Measurements from ENCODE around the gene PTGIR. TPM values are rescaled to one million over a fixed set of nuclear protein-coding genes. Genes with fewer than 3 reads are reported as not detected.

The PTGIR gene
- total RNA-seq, 1 donor from 2014 or later: not detected

DNA sequence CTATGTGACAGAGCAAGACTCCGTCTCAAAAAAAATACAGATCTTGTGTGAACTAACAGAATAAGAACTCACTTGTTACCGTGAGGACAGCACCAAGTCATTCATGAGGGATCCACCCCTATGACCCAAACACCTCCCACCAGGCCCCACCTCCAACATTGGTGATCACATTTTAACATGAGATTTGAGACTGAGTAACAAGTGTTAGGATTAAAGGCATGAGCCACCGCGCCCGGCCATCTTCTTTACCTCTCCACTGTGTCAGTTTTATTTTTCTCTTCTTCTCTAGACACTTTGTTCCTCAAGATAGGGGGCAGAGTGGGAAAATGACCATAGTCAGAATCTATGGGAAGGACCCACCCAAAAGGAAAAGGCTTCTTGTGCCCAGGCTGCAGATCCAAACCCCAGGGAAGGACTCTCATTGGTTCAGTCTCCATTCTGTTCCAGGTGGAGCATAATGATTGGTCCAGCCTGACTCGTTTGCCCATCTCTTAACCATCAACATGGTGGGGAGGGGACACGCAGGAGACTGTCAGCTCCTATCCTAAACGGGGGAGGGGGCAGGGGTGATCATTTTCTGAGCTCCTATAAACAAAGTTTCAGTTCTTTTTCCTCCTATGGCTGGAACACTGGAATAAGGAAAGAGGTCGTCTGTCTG is 25.0 kb downstream of the PTGIR start:
- DNase-seq: no peak

DNA sequence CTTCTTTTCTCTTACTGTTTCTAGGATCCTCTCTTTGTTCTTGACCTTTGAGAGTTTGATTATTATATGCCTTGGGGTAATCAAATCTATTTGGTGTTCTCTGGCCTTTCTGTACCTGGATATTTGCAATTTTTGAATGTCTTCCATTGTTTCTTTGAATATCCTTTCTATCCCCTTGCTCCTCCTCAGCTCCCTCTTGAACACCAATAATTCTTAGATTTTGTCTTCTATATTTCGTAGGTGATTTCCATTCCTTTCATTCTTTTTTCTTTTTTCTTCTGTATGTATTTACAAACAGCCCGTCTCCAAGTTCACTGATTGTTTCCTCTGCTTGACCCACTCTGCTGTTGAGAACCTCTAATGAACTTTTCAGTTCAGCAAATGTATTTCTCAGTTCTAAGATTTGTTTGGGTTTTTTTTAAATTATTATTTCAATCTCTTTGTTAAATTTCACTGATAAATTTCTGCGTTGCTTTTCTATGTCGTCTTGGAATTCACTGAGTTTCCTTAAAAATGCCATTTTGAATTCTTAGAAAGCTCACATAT is 26.4 kb downstream of the PTGIR start:
- DNase-seq: no peak

DNA sequence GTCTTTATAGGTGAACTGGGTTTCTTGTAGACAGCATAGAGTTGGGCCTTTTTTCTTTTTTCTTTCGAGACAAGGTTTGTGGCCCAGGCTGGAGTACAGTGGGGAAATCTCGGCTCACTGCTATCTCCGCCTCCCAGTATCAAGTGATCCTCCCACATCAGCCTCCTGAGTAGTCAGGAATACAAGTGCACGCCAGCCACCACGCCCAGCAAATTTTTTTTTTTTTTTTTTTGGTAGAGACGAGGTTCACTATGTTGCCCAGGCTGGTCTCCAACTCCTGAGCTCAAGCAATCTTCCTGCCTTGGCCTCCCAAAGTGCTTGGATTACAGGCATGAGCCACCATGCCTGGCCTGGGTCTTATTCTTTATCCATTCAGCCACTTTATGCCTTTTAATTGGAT is 28.9 kb downstream of the PTGIR start:
- DNase-seq: no peak

DNA sequence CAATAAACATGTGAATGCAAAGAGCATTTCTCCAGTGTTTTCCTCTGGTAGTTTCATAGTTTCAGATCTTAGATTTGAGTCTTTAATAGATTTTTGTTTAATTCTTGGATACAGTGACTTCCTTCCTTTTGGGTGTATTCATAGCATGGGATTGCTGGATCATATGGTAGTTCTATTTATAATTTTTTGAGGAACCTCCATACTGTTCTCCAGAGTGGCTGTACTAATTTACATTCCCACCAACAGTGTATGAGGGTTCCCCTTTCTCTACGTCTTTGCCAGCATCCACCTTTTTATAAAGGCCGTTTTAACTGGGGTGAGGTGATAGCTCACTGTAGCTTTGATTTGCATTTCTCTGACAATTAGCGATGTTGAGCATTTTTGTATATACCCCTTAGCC is 33.0 kb downstream of the PTGIR start:
- DNase-seq: no peak

DNA sequence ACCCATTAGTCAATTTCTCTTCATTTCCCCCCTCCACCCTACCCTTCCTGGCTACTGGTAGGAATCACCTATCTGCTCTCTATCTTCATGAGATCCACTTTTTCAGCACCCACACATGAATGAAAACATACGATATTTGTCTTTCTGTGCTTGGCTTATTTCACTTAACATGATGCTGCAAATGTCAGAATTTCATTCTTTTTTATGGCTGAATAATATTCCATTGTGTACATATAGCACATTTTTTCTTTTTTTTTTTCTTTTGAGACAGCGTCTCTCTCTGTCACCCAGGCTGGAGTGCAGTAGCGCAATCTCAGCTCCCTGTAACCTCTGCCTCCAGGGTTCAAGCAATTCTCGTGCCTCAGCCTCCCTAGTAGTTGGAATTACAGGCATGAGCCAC is 33.6 kb downstream of the PTGIR start:
- no peak for DNase-seq

DNA sequence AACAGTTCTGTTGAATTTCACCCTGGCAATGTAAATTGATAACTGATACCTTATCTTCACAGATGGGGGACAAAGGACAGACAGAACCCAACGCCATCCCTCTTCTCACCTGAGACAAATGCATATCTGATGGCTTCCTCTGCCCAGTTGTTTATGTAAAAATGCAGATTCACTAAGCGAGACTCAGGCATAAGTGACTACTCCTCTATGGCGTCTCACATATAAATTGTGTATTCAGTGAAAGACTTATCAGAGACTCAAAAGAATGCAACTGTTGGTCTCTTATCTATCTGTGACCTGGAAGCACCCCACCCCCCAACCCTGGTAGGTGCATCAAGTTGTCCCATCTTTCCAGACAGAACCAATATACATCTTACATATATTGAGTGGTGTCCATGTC is 37.0 kb downstream of the PTGIR start:
- no peak for DNase-seq

DNA sequence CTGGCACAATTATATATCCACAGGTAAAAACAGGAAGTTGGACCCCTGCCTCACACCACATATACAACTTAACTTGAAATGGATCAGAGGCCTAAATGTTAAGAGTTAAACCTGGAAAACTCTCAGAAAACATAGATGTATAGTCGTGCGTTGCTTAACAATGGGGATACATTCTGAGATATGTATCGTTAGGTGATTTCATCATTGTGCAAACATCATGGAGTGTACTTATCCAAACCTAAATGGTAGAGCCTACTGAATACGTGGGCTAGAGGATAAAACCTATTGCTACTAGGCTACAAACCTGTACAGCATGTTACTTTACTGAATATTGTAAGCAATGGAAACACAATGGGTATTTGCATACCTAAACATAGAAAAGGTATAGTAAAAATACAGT is 38.6 kb downstream of the PTGIR start:
- DNase-seq: no peak

DNA sequence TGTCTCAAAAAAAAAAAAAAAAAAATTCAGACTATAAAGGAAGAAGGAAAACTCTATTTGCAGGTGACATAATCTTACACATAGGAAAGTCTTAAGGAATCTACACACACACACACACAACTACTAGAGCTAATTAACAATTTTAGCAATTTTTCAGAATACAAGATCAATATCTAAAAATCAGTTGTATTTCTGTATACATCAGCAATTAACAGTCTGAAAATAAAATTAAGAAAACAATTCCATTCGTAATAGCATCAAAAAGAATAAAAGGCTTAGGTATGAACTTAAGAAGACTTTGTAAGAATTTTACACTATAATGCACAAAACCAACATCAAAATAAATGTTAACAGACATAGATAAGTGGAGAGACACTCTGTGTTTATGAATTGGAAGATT is 39.4 kb downstream of the PTGIR start:
- no peak for DNase-seq

DNA sequence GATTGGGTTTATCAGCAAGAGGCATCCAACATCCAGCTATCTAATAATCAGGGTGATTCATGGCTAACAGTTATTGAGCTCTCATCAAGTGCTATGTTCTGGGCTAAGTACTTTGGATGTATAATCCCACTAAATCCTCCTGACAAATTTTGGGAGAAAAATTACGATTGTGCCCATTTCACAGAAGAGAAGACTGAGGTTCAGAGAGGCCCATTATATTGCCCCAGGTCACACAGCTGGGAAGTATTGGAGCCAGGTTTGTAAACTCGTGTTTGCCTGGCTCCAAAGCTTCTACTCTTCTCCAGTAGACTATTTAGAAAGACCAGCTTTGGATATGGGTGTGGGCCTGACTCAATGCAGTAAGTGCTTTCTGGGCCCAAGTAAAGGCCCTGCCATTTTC is 44.6 kb downstream of the PTGIR start:
- DNase-seq: no peak

DNA sequence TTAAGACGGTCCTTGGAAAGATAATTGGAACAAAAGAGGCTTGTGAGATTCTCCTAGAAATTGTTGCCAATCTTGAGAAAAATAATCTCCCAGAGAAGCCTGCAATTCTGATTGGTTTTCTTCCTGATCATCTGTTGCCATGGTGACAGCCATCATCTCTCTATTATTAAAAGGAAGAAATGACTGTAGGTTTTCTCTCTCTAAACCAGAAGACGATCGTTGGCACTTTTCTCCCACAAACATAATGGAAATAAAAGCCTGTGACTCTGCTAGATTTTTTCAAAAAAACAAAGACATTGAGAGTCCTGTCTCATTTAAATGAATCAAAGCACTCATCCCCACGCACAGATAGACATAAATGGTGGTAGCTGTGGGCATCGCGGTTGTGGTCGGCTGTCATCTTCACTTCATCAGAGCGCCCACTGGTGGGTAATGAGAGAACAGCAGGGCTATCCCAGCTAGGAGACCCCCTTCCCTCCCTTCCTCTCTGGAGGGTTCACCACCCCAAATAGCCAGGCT is 45.5 kb downstream of the PTGIR start:
- no peak for DNase-seq

DNA sequence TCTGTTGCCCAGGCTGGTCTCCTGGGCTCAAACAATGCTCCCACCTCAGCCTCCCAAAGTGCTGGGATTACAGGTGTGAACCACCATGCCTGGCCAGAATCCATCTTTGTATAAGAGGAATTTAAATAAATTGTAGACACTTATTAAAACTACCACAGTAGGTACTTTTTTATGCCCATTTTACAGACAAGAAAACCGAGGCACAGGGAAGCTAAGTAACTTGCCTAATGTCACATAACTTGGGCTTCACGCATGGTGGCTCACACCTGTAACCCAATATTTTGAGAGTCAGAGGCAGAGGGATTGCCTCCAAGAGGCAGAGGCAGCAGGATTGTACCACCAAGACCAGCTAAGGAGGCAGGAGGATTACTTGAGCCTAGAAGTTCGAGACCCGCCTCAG is 46.4 kb downstream of the PTGIR start:
- DNase-seq: no peak

DNA sequence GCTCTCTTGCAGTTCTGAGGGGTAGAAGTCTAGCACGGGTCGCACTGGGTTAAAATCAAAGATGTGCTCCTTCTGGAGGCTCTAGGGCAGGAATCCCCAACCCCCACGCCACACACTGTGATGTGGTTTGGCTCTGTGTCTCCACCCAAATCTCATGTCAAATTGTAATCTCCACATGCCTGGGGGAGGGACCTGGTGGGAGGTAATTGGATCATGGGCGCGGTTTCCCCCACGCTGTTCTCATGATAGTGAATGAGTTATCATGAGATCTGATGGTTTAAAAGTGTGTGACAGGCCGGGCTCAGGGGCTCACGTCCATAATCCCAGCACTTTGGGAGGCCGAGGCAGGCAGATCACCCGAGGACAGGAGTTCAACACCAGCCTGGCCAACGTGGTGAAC is 50.4 kb downstream of the PTGIR start:
- DNase-seq: no peak

DNA sequence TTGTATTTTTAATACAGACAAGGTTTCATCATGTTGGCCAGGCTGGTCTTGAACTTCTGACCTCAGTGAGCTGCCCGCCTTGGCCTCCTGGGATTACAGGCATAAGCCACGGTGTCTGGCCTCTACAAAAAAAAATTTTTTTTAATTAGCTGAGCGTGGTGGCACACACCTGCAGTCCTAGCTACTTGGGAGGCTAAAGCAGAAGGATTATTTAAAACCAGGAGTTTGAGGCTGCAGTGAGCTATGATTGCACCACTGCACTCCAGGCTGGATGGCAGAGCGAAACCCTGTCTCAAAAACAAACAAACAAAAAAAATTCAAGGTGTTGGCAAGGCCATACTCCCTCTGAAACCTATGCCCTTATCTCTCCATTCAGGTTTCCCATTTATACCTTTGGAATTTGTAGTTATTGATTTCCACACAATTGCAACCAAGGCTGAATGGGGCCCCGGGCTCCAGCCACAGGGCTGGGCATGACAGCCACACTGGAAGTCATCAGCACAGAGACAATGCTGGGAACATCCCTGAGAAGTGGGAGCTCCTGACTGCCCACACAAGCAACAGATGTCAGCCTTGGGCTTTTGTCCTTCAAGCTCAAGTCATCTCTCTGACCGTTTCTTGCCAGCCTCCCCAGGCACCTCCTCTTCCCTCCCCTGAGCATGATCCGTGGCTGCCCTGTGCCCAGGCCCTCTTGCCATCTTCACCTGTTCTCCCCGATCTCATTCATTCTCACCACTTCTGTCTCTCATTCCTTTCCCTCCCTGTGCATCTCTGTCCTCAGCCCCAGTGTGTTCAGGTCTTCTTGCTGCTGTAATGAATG is 51.0 kb downstream of the PTGIR start:
- DNase-seq: no peak

DNA sequence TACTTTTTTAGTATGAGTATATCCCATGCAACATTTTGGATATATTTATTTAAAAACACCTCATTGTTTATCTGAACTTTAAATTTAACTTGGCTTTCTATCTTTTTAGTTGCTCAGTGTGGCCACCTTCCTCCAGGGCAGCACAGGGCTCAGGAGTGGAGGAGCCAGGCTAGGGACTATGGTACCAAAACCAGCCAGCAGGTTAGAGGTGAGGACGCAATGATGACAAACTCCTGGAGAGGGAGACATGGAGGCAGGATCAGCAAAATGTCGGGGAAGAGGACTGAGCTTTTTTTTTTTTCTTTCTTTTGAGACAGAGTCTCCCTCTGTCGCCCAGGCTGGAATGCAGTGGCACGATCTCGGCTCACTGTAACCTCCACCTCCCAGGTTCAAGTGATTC is 53.4 kb downstream of the PTGIR start:
- DNase-seq: peak; percentile 40

Other genes with a start within 250 kb of the PTGIR start
- 0.56 and 0.68 TPM in 2 replicates for gene CCDC8, start 211.5 kb downstream of the PTGIR start, total RNA-seq
- not detected in 2 replicates for gene PNMA8C, start 196.2 kb downstream of the PTGIR start, total RNA-seq
- under 0.01 and 0.98 TPM in 2 replicates for gene PNMA8A, start 153.5 kb downstream of the PTGIR start, total RNA-seq
- under 0.01 and 0.17 TPM in 2 replicates for gene PNMA8B, start 129.2 kb downstream of the PTGIR start, total RNA-seq
- gene CALM3, start 23.8 kb downstream of the PTGIR start, total RNA-seq: 154 and 372 TPM in 2 replicates
- not detected in 2 replicates for gene GNG8, start 11.1 kb upstream of the PTGIR start, total RNA-seq
- 0.14 and 0.34 TPM in 2 replicates for gene DACT3, start 36.1 kb upstream of the PTGIR start, total RNA-seq
- gene PRKD2, start 92.0 kb upstream of the PTGIR start, total RNA-seq: 84.2 and 135 TPM in 2 replicates
- gene FKRP, start 121.0 kb upstream of the PTGIR start, total RNA-seq: 16.7 and 21.5 TPM in 2 replicates
- gene STRN4, start 121.4 kb upstream of the PTGIR start, total RNA-seq: 90.9 and 135 TPM in 2 replicates
- 66.9 and 76.2 TPM in 2 replicates for gene SLC1A5, start 163.5 kb upstream of the PTGIR start, total RNA-seq
- 118 and 218 TPM in 2 replicates for gene AP2S1, start 225.8 kb upstream of the PTGIR start, total RNA-seq
- 25.9 and 44.5 TPM in 2 replicates for gene ARHGAP35, start 235.9 kb upstream of the PTGIR start, total RNA-seq

All from dermis blood vessel endothelial cell (primary cell).